Measurements from ENCODE around the gene OPRD1.
"Not testable (repeated sequence)": the region's sequence is repeated elsewhere in the genome, so short reads cannot be mapped to it uniquely, and the experiment has no call there.

Gene OPRD1

GRCh38 chr1:28811766-28812668 lies at the start of gene OPRD1:
Gene OPRD1, plus strand, starts transcription at chr1:28812170. Its CDS starts 214 bp downstream, at chr1:28812384.
- DNase-seq, result no peak

DNA sequence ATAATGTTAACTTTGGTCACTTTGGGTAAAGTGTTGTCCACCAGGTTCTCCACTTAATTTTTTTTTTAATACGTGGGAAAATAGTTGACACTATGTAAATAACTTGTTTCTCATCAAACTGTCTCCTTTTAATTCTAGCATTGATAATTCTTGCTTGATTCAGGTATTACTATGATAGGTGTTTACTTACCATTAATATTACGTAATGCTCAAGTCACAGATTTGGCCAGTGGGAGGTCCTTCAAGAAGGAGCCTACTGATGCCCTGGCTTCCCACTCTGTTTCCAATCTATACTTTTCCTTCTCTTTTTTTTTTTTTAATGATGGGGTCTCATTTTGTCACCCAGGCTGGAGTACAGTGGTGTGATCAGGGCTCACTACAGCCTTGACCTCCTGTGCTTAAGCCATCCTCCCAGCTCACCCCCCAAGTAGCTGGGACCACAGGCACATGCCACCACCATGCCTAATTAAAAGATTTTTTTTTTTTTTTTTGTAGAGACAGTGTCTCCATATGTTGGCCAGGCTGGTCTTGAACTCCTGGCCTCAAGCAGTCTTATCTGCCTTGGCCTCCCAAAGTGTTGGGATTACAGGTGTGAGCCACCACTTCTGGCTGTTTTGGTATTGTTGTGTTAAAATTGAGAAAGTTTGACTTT lies 45.3 kb upstream of the OPRD1 start:
- no peak for DNase-seq

DNA sequence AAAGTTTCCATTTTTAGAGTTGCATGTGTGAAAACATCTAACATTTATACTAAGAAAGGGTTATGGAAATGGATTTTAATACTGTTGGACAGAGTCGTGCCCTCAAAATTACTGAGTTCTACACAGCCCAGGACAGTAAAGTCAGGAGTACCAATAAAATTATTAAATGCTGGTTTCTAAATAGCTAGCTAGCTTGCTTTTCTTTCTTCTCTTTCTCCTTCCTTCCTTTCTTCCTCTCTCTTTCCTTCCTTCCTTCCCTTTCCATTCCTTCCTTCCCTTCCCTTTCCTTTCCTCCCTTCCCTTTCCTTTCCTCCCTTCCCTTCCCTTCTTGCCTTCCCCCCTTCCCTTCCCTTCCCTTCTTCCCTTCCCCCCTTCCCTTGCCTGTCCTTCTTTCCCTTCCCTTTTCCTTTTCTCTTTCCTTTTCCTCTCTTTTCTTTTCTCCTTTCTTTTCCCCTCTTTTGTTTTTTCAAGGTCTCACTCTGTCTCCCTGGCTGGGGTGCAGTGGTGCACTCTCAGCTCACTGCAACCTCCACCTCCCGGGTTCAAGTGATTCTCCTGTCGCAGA lies 41.3 kb upstream of the OPRD1 start:
- DNase-seq, result no peak

GRCh38 chr1:28771921-28772320 lies 40.0 kb upstream of the OPRD1 start:
- not testable (repeated sequence) for DNase-seq

GRCh38 chr1:28773105-28773504 lies 38.9 kb upstream of the OPRD1 start:
- no peak for DNase-seq

- no peak for DNase-seq
Measured at GRCh38 chr1:28775121-28775942, 36.6 kb upstream of the OPRD1 start.

DNA sequence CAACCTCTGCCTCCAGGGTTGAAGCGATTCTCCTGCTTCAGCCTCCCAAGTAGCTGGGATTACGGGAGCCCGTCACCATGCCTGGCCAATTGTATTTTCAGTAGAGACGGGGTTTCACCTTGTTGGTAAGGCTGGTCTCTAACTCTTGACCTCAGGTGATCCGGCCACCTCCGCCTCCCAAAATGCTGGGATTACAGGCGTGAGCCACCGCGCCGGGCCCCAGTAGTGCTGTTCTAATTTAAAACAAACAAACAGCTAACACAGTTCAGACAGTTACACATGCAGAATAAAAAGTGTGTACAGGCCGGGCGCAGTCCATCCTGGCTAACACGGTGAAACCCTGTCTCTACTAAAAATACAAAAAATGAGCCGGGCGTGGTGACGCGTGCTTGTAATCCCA lies 35.6 kb upstream of the OPRD1 start:
- DNase-seq, result no peak

DNA sequence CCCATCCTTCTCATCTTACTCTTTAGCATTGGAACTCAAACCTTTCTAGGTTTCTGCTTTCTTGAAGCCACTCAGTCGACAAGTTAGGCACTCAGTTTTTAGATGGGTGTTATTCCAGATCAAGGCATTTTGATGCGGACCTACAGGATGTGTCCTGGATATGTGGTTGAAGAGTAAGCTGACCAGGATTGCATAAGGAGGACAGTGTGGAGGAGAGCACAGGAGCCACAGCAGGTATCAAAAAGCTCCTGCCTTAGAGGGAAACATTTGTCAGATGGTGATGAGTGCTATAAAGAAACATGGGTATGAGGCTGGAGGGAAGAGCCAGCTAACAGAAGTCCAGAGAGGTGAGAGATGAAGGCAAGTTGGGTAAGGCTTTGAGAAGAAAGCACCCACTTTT lies 33.9 kb upstream of the OPRD1 start:
- no peak for DNase-seq

DNA sequence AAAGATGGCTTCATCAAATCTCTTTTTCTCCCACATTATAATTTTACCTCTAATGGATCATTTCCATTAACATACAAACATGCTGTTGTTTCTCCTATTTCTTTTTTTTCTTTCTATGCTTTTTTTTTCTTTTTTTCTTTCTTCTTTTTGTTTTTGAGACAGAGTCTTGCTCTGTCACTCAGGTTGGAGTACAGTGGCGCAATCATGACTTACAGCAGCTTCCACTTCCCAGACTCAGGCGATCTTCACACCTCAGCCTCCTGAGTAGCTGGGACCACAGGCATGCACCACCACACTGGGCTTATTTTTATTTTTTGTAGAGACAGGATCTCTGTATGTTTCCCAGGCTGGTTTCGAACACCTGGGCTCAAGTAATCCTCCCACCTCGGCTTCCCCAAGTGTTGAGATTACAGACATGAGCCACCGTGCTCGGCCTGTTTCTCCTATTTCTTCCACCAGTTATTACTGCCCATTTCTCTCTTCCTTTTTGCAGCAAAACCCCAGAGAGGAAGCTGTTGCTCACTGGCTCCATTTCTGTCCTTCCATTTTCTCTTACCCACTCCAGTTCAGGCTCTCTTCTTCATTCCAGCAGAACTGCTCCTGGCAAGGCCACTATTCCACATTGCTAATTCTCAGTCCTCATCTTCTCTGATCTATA lies 32.1 kb upstream of the OPRD1 start:
- peak in 1 of 2 experiments; percentile 9 for DNase-seq

DNA sequence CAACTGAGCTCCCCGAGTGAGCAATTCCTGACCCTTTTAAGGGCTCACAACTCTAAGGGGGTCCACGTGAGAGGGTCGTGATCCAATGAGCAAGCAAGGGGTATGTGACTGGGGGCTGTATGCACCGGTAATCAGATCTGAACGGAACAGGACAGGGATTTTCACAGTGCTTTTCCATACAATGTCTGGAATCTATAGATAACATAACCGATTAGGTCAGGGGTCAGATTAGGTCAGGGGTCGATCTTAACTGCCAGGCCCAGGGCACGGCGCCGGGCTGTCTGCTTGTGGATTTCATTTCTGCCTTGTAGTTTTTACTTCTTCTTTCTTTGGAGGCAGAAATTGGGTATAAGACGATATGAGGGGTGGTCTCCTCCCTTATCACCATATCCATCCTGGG lies 30.7 kb upstream of the OPRD1 start:
- DNase-seq, result no peak

GRCh38 chr1:28782011-28782410 lies 30.0 kb upstream of the OPRD1 start:
- no peak for DNase-seq

GRCh38 chr1:28783363-28783762 lies 28.6 kb upstream of the OPRD1 start:
- no peak for DNase-seq

DNA sequence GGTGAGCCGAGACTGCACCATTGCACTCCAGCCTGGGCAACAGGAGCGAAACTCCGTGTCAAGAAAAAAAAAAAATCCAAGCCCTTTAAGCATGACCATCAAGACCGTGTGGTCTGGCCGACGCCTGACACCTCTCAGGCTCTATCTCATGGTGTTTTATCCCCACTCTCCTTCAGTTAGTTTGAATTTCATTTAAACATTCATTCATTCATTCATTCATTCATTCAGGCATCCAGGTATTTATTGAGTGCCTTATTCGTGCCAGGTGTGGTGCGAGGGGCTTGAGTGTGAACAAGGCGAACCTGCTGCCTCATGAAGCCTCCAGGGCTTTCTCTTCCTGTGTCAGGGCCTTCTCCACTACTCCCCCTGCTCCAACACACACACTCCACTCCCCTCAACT lies 22.6 kb upstream of the OPRD1 start:
- DNase-seq, result no peak

DNA sequence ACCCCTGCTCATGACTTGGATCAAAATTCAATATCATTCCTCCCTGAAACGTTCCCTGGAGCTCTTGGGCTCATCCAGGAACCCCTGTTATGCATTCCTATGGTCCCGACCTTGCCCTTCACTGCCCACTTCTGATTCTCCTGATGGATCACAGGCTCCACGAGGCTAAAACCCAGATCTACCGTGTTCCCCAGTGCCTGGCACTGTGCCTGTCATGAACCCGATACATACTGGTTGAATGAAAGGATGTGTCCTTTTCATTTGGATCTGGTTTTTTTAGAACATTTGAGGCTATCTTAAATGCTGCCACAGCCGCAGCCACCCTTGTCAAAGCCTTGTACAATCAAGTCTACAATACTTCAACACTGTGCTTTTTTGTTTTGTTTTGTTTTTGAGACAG lies 22.2 kb upstream of the OPRD1 start:
- DNase-seq, result no peak

DNA sequence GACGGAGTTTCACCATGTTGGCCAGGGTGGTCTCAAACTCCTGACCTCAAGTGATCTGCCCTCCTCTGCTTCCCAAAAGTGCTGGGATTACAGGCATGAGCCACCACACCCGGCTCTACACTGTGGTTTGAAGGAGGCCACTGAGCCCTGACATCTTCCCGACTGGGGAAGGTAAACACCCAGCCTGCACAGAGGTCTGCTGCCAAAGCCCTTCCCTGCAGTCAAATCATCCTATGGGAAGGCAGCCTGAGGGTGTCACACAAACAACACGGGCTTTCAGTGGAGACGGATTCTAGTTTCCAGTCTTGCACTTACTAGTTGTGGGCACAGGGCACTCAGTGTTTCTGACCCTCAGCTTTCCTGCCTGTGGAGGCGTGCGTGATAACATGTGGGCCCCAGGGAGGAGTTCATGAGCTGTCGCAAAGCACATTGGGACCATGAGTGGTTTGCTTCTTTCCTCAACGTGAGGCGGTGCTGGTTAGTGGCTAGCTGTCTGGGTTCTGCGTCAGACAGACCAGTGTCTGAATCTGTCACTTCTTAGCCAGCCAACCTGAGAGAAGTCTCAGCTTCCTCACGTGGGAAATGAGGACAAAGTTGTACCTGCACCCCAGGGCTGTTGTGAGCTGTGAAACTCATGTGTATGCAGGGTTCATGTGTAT lies 21.5 kb upstream of the OPRD1 start:
- no peak for DNase-seq

- DNase-seq, result not testable (repeated sequence)
Measured at GRCh38 chr1:28791929-28792328, 20.0 kb upstream of the OPRD1 start.

- DNase-seq, result peak in 1 of 2 experiments; percentile 8
Measured at GRCh38 chr1:28792644-28793121, 19.3 kb upstream of the OPRD1 start.

- not testable (repeated sequence) for DNase-seq
Measured at GRCh38 chr1:28794582-28794981, 17.4 kb upstream of the OPRD1 start.

GRCh38 chr1:28796352-28797211 lies 15.4 kb upstream of the OPRD1 start:
- DNase-seq, result no peak

- DNase-seq, result no peak
Measured at GRCh38 chr1:28800324-28800723, 11.6 kb upstream of the OPRD1 start.

DNA sequence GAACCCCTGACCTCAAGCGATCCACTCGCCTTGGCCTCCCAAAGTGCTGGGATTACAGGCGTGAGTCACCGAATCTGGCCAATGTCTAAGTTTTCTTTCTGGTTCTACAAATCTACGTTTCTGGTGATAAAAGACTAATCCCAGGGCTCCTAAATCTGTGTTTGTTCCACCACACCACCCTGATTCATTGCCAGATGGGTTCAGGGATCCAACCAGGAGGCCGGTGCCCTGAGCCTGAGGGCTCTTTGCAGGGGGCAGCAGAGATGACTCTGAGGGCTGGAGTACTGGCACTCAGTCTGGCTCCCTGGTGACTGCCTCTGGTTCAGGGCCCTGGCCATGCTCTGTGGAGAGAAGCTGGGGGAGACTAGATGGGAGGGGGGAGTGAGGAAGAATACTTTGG lies 10.5 kb upstream of the OPRD1 start:
- DNase-seq, result no peak

Measured in Kasumi-1 (cell line).